AG09319 (cell line): ENCODE measurements around the gene POFUT2.

ENCODE experiments used
- DNase-seq: peaks from one replicate; pipeline ENCODE4 v3.0.0-alpha.2; 2010; ENCODE audit warnings: low read depth; ENCODE audit errors: extremely low read depth
- TF ChIP-seq, protein P1 (sequence below): IDR thresholded peaks from 2 replicates; pipeline ENCODE4 v1.5.1; 2011; ENCODE audit warnings: low read depth, mild to moderate bottlenecking, inconsistent platforms, low read length, moderate library complexity

Gene POFUT2

DNA sequence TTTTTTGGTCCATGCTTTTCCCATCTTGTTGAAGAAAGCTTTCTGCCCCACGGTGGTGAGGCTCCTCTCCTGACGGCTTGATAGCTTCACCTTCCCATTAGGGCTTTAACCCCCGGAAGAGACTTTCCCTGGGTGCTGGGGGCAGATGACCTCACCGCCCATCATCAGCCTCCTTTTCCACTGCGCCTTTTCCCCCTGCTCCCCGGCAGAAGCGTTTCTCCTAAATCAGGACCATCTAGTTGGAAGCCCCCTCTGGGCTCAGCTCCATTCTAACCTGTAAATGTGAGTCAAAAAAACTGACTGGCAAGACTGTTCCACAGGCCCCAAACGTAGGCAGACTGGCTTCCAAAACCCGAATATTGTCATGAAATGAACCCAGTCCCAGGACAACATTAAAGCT, 6.7 kb downstream of the POFUT2 start:
- TF ChIP-seq, protein P1, sequence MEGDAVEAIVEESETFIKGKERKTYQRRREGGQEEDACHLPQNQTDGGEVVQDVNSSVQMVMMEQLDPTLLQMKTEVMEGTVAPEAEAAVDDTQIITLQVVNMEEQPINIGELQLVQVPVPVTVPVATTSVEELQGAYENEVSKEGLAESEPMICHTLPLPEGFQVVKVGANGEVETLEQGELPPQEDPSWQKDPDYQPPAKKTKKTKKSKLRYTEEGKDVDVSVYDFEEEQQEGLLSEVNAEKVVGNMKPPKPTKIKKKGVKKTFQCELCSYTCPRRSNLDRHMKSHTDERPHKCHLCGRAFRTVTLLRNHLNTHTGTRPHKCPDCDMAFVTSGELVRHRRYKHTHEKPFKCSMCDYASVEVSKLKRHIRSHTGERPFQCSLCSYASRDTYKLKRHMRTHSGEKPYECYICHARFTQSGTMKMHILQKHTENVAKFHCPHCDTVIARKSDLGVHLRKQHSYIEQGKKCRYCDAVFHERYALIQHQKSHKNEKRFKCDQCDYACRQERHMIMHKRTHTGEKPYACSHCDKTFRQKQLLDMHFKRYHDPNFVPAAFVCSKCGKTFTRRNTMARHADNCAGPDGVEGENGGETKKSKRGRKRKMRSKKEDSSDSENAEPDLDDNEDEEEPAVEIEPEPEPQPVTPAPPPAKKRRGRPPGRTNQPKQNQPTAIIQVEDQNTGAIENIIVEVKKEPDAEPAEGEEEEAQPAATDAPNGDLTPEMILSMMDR = no peak
- DNase-seq = no peak

DNA sequence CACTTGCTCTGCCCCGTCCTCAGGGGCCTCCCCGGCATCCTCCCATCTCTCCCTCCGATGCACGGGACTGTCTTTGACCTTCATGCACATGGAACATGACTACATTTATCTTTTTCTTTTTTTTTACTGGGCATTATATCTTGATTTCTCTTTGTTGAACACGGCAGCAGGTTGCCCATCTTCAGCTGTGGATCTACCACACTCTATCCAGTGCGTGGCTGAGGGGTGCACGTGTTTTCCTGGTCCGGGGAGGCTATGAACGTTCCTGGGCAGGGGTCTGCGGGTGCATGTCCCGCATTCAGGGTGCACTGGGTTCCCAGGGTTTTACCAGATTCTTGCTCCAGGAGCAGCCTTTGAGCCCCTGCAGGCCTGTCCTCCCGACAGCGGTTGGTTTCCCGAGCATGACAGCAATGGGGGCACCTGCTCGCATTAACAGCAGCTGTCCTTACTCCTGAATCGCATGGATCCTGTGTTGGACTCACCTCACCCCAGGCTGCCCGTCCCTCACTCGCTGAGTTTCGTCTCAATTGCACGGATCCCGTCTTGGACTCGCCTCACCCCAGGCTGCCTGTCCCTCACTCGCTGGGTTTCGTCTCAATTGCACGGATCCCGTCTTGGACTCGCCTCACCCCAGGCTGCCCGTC, 7.4 kb downstream of the POFUT2 start:
- no peak for DNase-seq
- TF ChIP-seq, protein P1 = no peak

DNA sequence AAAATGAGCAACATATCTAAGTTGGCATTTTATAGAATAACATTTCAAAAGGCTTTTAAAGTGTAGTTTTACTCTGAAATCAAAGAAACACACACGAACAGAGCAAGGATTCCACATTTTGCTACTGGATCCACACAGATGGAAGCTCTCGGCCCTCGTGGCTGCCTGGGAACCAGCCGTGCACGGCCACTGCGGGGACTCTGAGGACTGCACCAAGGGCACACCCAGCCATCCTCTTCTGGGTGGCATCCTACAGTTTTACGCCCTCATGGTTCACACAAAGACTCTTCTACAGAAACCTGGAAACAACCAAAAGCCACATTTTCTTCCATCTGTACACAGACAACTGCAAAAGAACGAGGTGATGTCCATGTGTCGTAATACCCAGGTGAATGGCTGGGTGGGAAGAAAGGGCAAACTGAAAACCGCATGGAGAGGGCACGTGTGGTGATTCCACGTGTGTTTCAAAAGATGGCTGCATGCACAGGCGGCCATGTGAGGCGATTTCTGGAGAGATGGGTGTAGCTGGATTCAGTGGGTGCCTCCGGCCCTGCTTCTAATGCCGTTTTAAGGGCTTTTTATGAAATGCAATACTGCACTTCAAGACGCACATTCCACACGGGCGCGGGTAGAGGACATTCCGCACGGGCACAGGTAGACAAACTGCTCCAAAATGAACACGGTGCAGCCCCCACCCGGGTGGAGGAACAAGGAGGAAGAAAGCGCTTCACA, 8.1 kb downstream of the POFUT2 start:
- TF ChIP-seq, protein P1 = no peak
- no peak for DNase-seq

DNA sequence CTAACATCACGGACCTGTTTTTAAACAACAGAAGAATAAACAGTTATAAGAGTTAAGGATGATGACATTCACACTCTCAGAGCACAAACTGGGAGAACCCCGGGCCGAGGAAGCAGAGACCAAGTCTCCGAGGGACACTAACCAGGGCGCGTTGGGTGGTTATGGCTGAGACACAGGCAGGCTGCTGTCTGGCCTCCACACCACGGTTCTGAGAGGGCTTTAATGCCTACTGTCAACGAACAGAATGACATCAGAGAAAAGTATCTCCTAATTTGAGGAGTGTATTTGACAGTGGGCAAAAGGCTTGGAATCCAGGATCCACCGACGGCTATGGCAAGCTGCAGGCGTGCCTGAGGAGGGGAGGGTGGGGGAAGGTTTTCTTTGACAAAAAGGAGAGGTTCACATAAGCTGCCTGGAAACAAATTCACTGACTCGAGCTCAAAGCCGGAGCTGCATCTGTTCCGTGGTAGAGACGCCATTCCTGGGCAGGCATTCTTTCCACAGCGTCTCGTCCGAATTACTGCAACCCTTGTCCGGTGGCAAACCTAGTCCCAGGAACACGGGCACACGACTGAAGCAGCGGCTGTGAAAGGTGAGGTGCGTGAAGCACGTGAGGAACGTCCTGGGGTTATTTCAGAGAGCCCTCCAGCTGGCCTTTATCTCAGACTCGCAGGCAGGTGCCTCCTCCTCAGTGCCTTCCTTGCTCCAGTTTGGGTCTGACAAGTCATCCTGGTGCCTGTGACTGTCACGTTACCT, 9.4 kb downstream of the POFUT2 start:
- no peak for DNase-seq
- TF ChIP-seq, protein P1 = no peak

DNA sequence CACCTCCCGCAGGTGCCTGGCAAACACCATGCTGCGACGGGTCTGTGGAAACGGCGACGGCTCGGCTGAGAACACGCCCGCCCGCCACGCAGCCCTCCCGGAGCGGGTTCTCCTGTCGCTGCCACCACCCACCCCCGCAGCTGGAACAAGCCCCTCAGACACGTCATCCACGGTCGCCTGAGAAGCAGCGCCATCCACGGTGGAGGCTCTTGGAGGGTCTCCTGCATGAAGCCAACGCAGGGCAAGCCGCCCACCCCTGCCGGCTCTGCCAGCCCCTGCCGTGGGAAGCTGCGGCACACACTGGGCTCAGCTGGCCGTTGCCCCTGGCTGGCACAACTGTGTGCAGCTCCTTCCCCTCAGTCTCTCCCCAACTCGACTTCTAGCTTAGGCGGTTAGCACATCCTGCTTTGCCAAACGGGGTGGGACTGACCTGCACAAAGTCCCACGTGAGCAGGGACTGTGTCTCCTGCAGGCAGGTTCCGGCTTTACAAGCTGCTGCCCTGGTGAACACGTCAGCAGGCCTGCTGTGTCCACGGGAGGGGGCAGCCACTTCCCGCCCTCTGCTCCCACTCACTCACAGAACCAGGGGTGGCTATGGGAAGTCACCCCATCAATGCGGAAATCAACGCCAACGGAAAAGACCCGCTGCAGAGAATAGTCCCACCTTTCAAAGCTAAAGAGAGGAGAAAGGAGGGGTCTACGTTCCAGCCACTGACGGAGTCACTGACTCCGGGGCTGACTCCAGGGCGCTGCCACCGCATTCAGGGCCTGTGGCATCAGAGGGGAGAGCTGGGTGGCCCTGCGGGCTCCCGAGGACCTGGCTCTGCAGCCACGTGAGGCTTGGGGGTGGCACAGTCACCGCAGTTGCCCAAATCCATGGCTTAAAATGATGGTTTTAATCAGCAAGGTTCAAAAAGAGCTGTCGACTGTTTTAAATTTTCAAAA, 10.3 kb downstream of the POFUT2 start:
- DNase-seq = no peak

DNA sequence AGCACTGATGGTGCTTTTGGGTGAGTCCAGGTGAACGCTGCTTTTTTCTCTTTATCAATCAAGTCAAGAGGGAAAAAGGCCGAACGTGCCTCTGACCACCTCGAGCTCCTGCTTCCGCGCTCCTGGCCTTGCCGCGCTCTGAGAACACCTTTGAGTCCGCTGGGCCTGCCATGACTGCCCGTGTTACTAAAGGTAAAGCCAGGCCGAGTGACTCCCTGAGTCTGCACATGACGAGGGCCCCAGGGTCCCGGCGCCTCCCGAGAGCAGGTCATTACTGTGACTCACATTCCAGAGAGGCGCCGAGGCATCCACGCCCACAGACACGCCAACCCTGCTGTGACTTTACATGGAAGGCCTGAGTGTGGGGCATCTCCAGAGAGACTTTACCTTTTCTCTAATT, 11.1 kb downstream of the POFUT2 start:
- TF ChIP-seq, protein P1 = no peak
- DNase-seq = no peak

More for the DNA sequence above, 10.3 kb downstream of the POFUT2 start:
- TF ChIP-seq, protein P1 = no peak
